RKO (cell line): ENCODE measurements around the gene C1QTNF8.

Source experiments
- DNase-seq: peaks from one replicate; pipeline ENCODE4 v3.0.0-alpha.2; 2016; ENCODE audit warnings: low spot score

Gene C1QTNF8, protein sequence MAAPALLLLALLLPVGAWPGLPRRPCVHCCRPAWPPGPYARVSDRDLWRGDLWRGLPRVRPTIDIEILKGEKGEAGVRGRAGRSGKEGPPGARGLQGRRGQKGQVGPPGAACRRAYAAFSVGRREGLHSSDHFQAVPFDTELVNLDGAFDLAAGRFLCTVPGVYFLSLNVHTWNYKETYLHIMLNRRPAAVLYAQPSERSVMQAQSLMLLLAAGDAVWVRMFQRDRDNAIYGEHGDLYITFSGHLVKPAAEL

DNA sequence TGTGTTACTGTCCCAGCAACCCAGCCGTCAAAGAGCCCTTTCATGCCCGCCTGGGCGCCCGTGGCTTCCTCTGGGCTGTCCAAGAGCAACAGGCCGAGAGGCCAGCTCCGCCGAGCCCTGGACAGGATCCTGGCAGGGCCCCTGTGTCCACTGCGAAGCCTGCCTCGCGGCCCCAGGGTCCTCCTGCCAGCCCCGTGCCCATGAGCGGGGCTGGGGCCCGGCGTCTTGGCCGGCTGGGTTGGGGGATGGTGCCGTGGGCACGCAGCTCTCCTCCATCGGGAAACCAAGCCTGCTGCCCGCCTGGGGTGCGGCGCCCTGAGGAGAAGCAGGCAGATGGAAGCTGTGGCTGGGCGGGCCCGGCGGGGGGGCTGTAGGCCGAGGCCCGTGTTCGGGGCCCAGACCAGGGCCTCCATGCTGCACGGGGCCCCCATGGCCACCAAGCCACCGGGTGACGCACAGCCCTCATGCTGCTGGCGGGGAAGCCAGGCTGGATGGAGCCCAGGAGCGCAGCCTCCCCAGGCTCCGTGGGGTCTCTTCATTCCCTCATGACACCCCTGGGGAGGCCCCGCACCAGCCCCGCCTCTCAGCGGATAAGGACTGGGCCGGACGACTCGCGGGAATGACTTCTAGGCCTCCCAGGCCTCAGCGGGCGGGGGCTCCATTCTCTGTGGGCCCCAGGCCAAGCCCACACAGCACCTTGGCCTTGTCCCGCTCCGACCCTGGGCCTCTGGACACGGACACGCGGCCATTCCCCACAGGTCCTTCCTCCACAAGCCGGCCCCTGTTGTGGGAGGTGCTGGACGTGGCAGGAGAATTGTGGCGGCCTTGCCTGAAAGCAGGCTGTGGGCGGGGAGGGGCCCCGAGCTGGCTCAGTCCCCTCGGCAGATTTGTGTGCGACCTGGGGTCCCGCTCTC lies at the start of gene C1QTNF8:
C1QTNF8 (minus strand) TSS at position 76 of the 914 bp plus-strand sequence. CDS start 1,322 bp downstream, outside the sequence.
- no peak for DNase-seq

DNA sequence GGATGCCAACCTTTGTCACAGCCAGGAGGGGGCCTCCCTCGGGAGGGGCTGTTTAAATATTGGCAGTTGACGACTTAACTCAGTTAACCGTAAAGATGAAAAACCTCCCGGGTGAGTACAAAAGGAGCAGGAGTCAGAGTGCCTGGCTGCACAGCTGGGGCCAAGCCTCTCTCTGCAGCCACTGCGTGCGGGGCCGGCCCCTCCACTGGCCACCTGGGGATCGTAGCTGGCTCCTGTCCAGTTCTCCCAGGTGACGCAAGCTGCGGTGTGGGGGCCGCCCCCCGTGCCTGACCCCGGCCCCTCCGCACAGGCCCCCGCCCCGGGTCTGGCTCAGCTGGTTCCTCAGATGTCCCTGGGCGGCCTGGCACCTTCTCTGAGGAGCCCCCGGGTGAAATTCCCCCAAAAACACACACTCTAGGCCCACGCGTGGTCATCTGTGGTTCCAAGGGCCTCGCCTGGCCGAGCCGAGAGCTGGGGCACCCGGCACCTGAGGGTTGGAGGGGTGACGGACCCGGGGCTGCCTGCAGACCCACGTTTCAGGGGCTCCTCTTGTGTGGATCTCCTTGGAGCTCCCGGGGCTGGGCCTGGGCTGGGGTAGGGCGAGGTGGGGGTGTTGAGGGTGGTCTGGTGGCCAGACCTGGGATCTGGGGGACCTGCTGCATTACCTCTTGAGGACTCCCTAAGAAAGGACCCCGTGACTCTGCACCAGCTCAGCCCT lies 49.5 kb upstream of the C1QTNF8 start:
- DNase-seq: no peak

- no peak for DNase-seq
Observed at GRCh38 chr16:1144476-1145382, 48.7 kb upstream of the C1QTNF8 start.

DNA sequence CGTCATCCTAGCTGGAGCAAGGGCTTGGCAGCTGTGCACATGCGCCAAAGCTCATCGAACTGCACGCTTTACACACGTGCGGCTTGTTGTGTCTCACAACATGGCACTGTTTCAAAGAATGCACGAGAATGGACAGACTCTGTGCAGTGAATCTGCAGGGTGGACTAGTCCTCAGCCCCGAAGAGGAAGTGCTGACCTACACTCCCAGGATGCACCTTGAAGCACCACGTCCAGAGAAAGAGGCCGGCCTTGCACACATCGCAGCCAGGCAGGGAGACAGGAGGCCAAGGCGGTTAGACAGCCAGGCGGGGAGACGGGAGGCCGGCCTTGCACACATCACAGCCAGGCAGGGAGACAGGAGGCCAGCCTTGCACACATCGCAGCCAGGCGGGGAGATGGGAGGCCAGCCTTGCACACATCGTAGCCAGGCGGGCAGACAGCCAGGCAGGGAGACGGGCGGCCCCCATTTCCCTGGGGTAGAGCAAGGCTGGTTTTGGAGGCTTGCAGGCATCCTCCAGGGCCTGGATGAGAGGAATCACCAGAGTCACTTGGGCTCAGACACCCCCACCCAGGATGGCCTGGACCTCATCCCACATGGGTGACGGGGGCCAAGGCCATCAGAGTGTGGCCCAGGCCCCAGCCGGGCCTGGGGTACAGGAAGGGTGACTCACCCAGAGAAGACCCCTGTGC lies 47.9 kb upstream of the C1QTNF8 start:
- DNase-seq: no peak

DNA sequence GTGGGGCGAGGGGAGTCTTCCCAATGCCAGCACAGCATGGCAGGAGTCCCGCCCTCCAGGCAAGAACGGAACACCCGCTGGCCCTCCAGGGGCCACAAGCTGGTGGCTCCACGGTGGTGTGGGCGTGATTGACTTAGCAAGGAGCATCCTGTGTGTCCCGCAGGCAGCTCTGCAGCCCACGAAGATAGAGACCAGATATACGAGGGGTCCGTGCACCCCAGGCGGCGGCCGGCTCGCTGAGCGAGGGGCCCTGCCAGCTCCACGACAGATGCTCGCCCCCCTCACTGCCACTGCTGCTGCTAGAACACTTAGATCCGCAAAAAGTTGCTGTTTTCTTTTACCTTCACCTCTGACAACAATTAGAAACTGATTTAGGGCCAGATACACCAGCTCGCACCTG lies 46.9 kb upstream of the C1QTNF8 start:
- DNase-seq: no peak

DNA sequence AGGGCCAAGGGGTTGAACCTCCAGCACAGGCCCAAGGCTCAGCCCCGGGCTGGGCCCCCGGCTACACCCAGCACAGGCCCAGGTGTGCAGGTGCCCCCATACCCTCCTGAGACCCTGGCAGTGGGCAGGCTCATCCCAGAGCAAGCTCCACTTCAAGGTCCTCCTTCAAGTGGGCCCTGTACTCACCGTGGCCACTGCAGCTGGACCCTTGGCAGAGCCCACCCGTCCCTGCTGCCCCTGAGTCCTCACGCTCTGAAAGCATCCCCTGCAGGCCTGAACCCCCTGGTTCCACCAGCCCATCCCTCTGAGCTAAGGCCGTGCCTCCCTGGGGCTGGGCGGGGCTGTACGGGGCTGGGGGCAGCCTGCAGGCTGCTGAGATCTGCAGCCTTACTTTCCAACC lies 45.7 kb upstream of the C1QTNF8 start:
- no peak for DNase-seq

DNA sequence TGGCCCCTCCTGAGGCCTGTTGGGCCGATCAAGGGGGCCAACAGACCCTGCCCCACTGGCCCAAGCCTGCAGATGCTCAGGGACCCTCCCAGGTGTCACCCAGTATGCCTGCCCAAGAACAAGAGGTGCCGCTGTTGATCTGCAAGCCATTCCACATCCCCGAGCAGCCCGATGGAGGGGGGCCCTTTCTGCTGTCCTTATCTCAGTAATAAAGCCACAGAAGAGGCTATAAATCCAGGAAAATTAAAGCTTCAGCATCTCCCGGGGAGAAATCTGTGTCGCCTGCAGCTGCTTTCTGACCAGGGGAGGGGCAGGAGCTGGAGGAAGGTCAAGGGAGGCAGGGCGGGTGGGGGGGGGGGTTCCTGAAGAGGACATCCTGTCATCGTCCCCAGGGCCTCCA lies 45.1 kb upstream of the C1QTNF8 start:
- DNase-seq: no peak

DNA sequence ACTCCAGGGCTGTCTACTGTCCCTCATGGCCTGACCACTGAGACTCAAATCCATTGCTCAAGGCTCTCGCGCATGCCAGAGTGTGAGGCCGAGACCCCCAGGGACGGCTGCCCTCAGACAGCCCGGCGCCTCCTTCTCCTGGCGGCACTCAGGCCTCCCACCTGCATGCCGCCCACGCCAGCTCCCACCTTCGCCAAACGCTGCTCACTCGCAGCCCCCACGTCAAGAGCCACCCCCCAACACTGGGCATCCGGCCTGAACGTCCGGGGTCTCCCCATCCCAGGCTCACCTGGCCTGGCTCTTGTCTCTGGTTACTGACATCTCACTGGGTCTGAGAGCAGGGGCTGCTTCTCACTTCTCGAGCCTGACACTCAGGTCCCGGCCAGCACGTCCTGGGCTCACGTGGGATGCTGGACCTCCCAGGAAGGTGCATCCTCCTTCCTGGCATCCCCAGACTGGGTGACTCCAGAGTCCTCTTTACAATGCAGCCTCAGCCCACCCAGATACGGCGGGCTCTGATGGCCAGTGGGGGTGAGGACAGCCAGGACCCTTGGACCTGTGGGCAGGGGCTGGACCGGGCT lies 44.6 kb upstream of the C1QTNF8 start:
- DNase-seq: no peak

DNA sequence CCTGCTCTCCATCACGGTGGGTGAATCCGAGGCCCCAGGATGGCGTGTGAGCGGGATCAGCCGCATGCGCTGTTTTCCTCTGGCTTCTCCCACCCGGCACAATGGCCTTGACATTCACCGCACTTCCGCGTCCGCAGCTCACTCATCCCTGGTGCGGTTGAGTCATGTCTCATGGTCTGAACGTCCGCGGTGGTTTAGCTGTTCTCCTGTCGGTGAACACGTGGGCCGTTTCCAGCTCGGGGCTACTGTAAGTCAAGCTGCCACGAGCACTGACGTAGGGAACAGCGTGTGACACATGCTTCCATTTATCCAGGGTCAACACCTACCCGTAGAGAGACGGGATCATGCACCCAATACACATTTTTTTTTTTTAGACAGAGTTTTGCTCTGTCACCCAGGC lies 41.6 kb upstream of the C1QTNF8 start:
- peak; percentile 44 for DNase-seq

DNA sequence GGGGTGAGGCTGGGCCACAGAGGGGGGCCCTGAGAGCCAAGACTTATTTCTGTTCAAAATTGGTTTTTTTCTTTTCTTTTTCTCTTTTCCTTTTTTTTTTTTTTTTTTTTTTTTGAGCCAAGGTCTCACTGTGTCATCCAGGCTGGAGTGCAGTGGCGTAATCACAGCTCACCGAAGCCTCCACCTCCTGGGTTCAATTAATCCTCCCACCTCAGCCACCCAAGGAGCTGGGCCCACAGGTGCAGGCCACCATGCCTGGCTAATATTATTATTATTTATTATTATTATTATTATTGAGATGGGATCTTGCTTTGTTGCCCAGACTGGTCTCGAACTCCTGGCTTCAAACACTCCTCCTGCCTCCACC lies 39.4 kb upstream of the C1QTNF8 start:
- DNase-seq: no peak

DNA sequence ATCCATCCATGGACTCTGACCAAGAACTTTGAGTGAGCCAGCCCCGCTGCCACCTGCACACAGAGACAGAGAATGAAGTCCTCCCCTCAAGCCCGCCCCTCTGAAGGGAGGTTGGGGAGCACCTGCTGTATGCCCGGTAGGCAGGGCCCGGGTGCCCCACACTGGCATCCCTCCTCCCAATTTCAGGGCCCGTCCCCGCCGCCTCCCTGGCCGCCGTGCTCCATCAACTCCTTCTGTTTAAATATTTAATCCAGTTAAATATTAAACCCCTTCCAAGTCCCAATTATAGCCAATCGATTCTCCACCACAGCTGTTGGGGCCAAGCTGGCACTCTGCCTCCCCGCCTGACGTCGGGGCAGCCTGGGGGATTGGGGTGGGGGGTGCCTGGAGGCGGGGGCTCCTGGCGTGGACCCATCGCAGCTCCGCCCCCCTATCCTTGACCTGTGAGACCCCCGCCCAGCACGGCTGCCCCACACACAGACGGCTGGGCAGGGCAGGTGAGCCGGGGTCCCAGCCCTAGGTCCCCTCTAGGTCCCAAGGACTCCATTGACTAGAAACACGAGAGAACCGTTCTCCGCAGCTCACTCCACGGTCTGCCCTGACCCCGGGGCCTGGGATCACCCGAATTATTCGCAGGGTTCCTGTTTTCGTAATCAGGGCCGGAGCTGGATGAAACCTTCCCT lies 38.9 kb upstream of the C1QTNF8 start:
- no peak for DNase-seq

GRCh38 chr16:1133810-1134520 lies 37.9 kb upstream of the C1QTNF8 start:
- DNase-seq: no peak

GRCh38 chr16:1133271-1133670 lies 37.2 kb upstream of the C1QTNF8 start:
- no peak for DNase-seq

GRCh38 chr16:1132431-1132830 lies 36.4 kb upstream of the C1QTNF8 start:
- DNase-seq: no peak

GRCh38 chr16:1131378-1131994 lies 35.4 kb upstream of the C1QTNF8 start:
- DNase-seq: no peak

DNA sequence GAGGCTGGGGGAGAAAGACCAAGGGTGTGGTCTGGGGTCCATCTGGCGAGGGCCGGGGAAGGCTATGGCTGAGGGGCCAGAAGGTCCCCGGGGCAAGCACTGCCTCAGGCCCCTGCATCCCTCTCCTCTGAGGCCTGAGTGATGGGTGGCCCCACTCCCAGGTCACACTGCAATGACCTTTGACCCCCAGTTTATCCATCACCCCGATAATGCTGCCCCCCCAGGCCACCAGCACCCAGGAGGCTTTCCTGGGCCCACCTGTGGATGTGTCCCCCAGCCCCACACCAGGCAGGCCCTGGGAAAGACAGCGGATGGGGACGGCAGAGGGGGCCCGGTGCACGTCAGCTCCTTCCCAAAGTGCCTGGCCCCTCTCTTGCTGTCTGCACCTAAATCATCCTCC lies 34.3 kb upstream of the C1QTNF8 start:
- no peak for DNase-seq

DNA sequence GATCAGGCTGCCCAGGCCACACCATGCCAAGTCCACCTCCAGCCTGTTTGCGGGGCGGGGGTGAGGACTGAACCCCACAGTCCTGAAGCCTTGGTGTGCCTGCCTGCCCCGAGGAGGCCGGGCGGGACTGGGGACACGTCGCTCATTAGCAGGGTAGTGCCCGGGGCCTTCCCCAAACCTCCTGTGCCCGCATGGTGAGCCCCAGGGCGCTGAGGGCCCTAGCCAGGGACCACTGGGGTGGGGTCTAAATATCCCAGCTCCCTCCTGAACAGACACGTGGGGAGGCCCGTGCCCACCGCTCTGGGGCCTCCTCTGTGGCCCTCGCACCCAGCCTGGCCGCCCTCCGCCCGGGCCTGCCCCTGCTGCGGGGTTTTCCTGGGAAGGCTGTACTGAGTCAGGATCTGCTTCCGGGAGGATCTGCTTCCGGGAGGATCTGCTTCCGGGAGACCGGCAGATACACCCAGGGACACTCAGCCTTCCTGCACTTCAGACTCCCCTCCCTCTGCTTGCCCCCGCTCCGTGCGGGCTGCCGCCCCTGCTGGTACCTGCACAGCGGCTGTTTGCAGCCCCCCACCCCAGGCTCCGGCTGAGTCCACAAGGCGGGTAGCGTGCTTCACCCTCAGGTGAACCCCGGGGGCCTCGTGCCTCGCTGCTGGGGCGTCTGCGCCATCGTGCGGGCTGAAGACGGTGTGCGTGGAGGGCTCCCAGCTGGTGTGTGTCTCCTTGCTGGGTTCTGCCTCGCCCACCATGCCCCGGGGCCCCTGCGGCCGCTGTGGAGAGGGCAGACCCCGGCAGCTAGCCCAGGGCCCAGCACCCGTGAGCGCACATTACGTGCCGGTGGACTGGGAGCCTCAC lies 33.3 kb upstream of the C1QTNF8 start:
- DNase-seq: no peak
